H1 (cell line): ENCODE results near the gene PDLIM4. TPM values are rescaled to one million over a fixed set of nuclear protein-coding genes. Genes with fewer than 3 reads are reported as not detected.

ENCODE experiments used
- CTCF ChIA-PET: fragments of 300-600 bp; sonication (Branson Sonifier 250); formaldehyde crosslinking; loops from one replicate; lab custom pipeline; 2021; ENCODE audit not compliant: partially characterized antibody; lab: Charles Lee
- POLR2A ChIA-PET: fragments of 300-600 bp; sonication (Branson Sonifier 250); formaldehyde crosslinking; loops from one replicate; lab custom pipeline; 2021; ENCODE audit warnings: inconsistent platforms; ENCODE audit not compliant: partially characterized antibody; lab: Charles Lee
- DNase-seq, 2 experiments: peaks; one replicate each; pipeline versions ENCODE4 v3.0.0 to v3.0.0-alpha.2; 2010 to 2022; ENCODE audit warnings: low spot score in 2 of 2, low read depth in 1 of 2, mixed read lengths in 1 of 2
- FAIRE-seq: peaks from 2 replicates; lab custom pipeline; 2011; peaks lifted over from hg19 to GRCh38; lab: Jason Lieb, UNC
- H2AFZ ChIP-seq: 2 replicates; pipeline ENCODE4 v1.8.1; 2012; ENCODE audit warnings: low read length, inconsistent platforms
- H2AK5ac ChIP-seq: 2 replicates; pipeline ENCODE4 v1.6.1; 2013; ENCODE audit warnings: low read depth, low read length
- H2BK120ac ChIP-seq: replicated peaks from 2 replicates; pipeline ENCODE3; 2013; ENCODE audit warnings: low read depth, low read length, inconsistent platforms
- H2BK12ac ChIP-seq: 2 replicates; pipeline ENCODE4 v1.6.1; 2013; ENCODE audit warnings: low read depth, low read length
- H2BK15ac ChIP-seq: 2 replicates; pipeline ENCODE4 v1.6.1; 2013; ENCODE audit warnings: low read length
- H2BK20ac ChIP-seq: 2 replicates; pipeline ENCODE4 v1.6.1; 2013; ENCODE audit warnings: low read length
- H2BK5ac ChIP-seq: 2 replicates; pipeline ENCODE4 v1.6.1; 2013; ENCODE audit warnings: low read depth, low read length
- H3K14ac ChIP-seq: 2 replicates; pipeline ENCODE4 v1.6.1; 2013; ENCODE audit warnings: inconsistent platforms; ENCODE audit not compliant: insufficient read length
- H3K18ac ChIP-seq: 2 replicates; pipeline ENCODE4 v1.6.1; 2013; ENCODE audit warnings: low read length; ENCODE audit errors: extremely low read depth
- H3K23ac ChIP-seq: 2 replicates; pipeline ENCODE4 v1.6.1; 2013; ENCODE audit warnings: inconsistent platforms; ENCODE audit not compliant: insufficient read length
- H3K23me2 ChIP-seq: 2 replicates; pipeline ENCODE4 v1.6.1; 2013; ENCODE audit warnings: low read depth, low read length
- H3K27ac ChIP-seq: 2 replicates; pipeline ENCODE4 v1.6.1; 2011; ENCODE audit warnings: low read depth, low read length, inconsistent platforms
- H3K27me3 ChIP-seq, 4 experiments: replicated peaks in 1 of 4; 1 replicate in 1 of 4; 2 replicates in 3 of 4; pipeline versions ENCODE4 v1.6.1 to v1.8.1; 2011 to 2013; ENCODE audit warnings: low read length in 3 of 4, mild to moderate bottlenecking in 3 of 4, inconsistent platforms in 2 of 4, mixed read lengths in 2 of 4, moderate library complexity in 1 of 4; ENCODE audit not compliant: control insufficient read depth in 3 of 4, insufficient read depth in 3 of 4; ENCODE audit errors: extremely low read depth in 1 of 4
- H3K36me3 ChIP-seq, 4 experiments: 2 replicates each; pipeline versions ENCODE4 v1.6.1 to v1.8.1; 2011 to 2013; ENCODE audit warnings: mild to moderate bottlenecking in 4 of 4, low read length in 3 of 4, moderate library complexity in 2 of 4, control low read depth in 1 of 4, inconsistent platforms in 1 of 4; ENCODE audit not compliant: insufficient read depth in 4 of 4, control insufficient read depth in 2 of 4
- H3K4ac ChIP-seq: replicated peaks from 2 replicates; pipeline ENCODE3; 2013; ENCODE audit warnings: low read length, low read depth, mixed read lengths, inconsistent platforms; ENCODE audit not compliant: insufficient read length
- H3K4me1 ChIP-seq, 4 experiments: replicated peaks in 1 of 4; 1 replicate in 1 of 4; 2 replicates in 3 of 4; pipeline versions ENCODE4 v1.6.1 to v1.8.1; 2011 to 2013; ENCODE audit warnings: low read length in 3 of 4, inconsistent platforms in 2 of 4, mixed read lengths in 1 of 4; ENCODE audit not compliant: insufficient read depth in 4 of 4, control insufficient read depth in 3 of 4
- H3K4me2 ChIP-seq, 2 experiments: 2 replicates each; pipeline versions ENCODE4 v1.6.1 to v1.8.1; 2011 to 2013; ENCODE audit warnings: low read depth in 2 of 2, low read length in 2 of 2, control low read depth in 1 of 2, inconsistent platforms in 1 of 2, mild to moderate bottlenecking in 1 of 2; ENCODE audit not compliant: insufficient read depth in 1 of 2
- H3K4me3 ChIP-seq, 4 experiments: fragments of 200-600, 300-600 bp in 1 of 4; sonication (generic), shearing (Covaris generic), sonication (Bioruptor Twin) in 1 of 4; 2 replicates each; pipeline versions ENCODE4 v1.5.1 to v1.8.1; 2011 to 2016; ENCODE audit warnings: low read length in 4 of 4, low read depth in 3 of 4, control low read depth in 2 of 4, inconsistent platforms in 2 of 4, mild to moderate bottlenecking in 2 of 4, mixed read lengths in 1 of 4, moderate library complexity in 1 of 4; ENCODE audit not compliant: insufficient read depth in 2 of 4; ENCODE audit errors: extremely low read depth in 1 of 4
- H3K56ac ChIP-seq: replicated peaks from 2 replicates; pipeline ENCODE3; 2013; ENCODE audit warnings: low read depth, mild to moderate bottlenecking, mixed read lengths, low read length, inconsistent platforms; ENCODE audit not compliant: insufficient read length
- H3K79me1 ChIP-seq: 2 replicates; pipeline ENCODE4 v1.6.1; 2013; ENCODE audit warnings: low read depth, low read length, control low read depth
- H3K79me2 ChIP-seq, 2 experiments: 2 replicates each; pipeline versions ENCODE4 v1.6.1 to v1.8.1; 2012 to 2013; ENCODE audit warnings: low read length in 2 of 2, mild to moderate bottlenecking in 2 of 2, inconsistent platforms in 1 of 2; ENCODE audit not compliant: insufficient read depth in 2 of 2, control insufficient read depth in 1 of 2
- H3K9ac ChIP-seq, 4 experiments: replicated peaks in 1 of 4; 1 replicate in 1 of 4; 2 replicates in 3 of 4; pipeline versions ENCODE4 v1.6.1 to v1.8.1; 2011 to 2013; ENCODE audit warnings: low read depth in 3 of 4, low read length in 3 of 4, control low read depth in 2 of 4, mild to moderate bottlenecking in 2 of 4, moderate library complexity in 2 of 4, inconsistent platforms in 1 of 4; ENCODE audit errors: extremely low read depth in 1 of 4
- H3K9me3 ChIP-seq, 2 experiments: 2 replicates each; pipeline versions ENCODE4 v1.6.1 to v1.8.1; 2012 to 2013; ENCODE audit warnings: mild to moderate bottlenecking in 2 of 2, moderate library complexity in 2 of 2, control low read depth in 1 of 2, inconsistent platforms in 1 of 2, low read depth in 1 of 2, low read length in 1 of 2, mixed read lengths in 1 of 2; ENCODE audit not compliant: insufficient read depth in 2 of 2
- H4K20me1 ChIP-seq, 2 experiments: replicated peaks in 1 of 2; 2 replicates each; pipeline versions ENCODE3 to v1.8.1; 2011 to 2013; ENCODE audit warnings: inconsistent platforms in 2 of 2, low read length in 2 of 2, mild to moderate bottlenecking in 1 of 2; ENCODE audit not compliant: insufficient read depth in 2 of 2, control insufficient read depth in 1 of 2
- H4K5ac ChIP-seq: 2 replicates; pipeline ENCODE4 v1.6.1; 2013; ENCODE audit warnings: low read length, low read depth, mixed read lengths, inconsistent platforms; ENCODE audit not compliant: insufficient read length
- H4K8ac ChIP-seq: 2 replicates; pipeline ENCODE4 v1.8.0; 2013; ENCODE audit warnings: mild to moderate bottlenecking, moderate library complexity, low read length, inconsistent platforms; ENCODE audit not compliant: insufficient read depth; ENCODE audit errors: extremely low read depth
- H4K91ac ChIP-seq: replicated peaks from 2 replicates; pipeline ENCODE3; 2013; ENCODE audit warnings: low read length, mixed read lengths, inconsistent platforms; ENCODE audit not compliant: insufficient read length
- EGR1 ChIP-seq: IDR thresholded peaks from 2 replicates; pipeline ENCODE4 v1.6.1; 2011; ENCODE audit warnings: low read depth, low read length, borderline replicate concordance
- EZH2 ChIP-seq: fragments of 200-600 bp; sonication (generic); IDR thresholded peaks from 2 replicates; pipeline ENCODE4 v1.7.1; 2012; ENCODE audit warnings: low read depth, mild to moderate bottlenecking, moderate library complexity, low read length, inconsistent platforms; ENCODE audit not compliant: severe bottlenecking
- POLR2AphosphoS5 ChIP-seq: IDR thresholded peaks from 2 replicates; pipeline ENCODE4 v1.6.1; 2011; ENCODE audit warnings: low read depth, low read length
- RAD21 ChIP-seq, 2 experiments: IDR thresholded peaks in 1 of 2; conservative IDR thresholded peaks in 1 of 2; 2 replicates each; pipeline ENCODE4 v1.6.1; 2011; ENCODE audit warnings: low read depth in 2 of 2, low read length in 2 of 2, improper control_type of control experiment in 1 of 2, inconsistent platforms in 1 of 2, mild to moderate bottlenecking in 1 of 2, moderate library complexity in 1 of 2
- RFX5 ChIP-seq: IDR thresholded peaks from 2 replicates; pipeline ENCODE4 v1.6.1; 2011; ENCODE audit warnings: low read depth, low read length, improper control_type of control experiment, borderline replicate concordance
- TAF1 ChIP-seq: IDR thresholded peaks from 2 replicates; pipeline ENCODE4 v1.6.1; 2011; ENCODE audit warnings: mild to moderate bottlenecking, low read depth, low read length
- TEAD4 ChIP-seq: IDR thresholded peaks from 2 replicates; pipeline ENCODE4 v1.6.1; 2012; ENCODE audit warnings: low read depth, low read length, inconsistent platforms, mixed read lengths
- WGBS, 2 experiments: shearing (Covaris generic) in 1 of 2; methylation state at CpG; one replicate each; pipeline versions ENCODE4 v1.1.6 to v1.1.7; 2013 to 2015; ENCODE audit warnings: low lambda C conversion rate in 2 of 2, mixed read lengths in 2 of 2, inconsistent platforms in 1 of 2, low coverage in 1 of 2, missing lambda C conversion rate in 1 of 2; ENCODE audit not compliant: insufficient replicate concordance in 2 of 2, insufficient coverage in 1 of 2, insufficient read length in 1 of 2; ENCODE audit errors: extremely low coverage in 1 of 2, missing lambda C conversion rate in 1 of 2; 5-methylcytosine and 5-hydroxymethylcytosine counted together
- polyA plus RNA-seq, 7 experiments: library from polyadenylated mRNA; depleted of rRNA in 3 of 7; stranded (reverse) in 5 of 7; unstranded in 2 of 7; fragments of >200 nt in 5 of 7; fragments of 200-250 nt in 2 of 7; gene quantifications; 1 replicate in 5 of 7; 2 replicates in 1 of 7; 4 replicates in 1 of 7; pipeline versions ENCODE4 v1.2.1 to v1.2.3, GENCODE V29; 2011 to 2013; ENCODE audit warnings: missing spikeins in 2 of 7, mixed read lengths in 2 of 7
- total RNA-seq: library from RNA; stranded (reverse); fragmentation: NEBNext Ultra II Directional; extraction: Animal tissue kit (Norgen Biotek cat#: 25700); gene quantifications from 2 replicates; pipeline ENCODE4 v1.2.1, GENCODE V29; 2021

Gene PDLIM4
- total and polyA plus RNA-seq, 2 of the 8 experiments (the other 6 are each of a cell fraction or from before 2014, with no cell fraction given), result 10.7 to 29.1 TPM

- FAIRE-seq (no peak), DNase-seq (no peak)
- Histone ChIP-seq H3K23ac (no peak overlapping the region), H2BK5ac (no peak overlapping the region), H2AFZ (no peak overlapping the region), H3K4me3 (no peak overlapping the region), H3K14ac (no peak overlapping the region), H3K79me2 (no peaks in the 10 kb centered on the region), H2BK15ac (no peak overlapping the region), H4K5ac (no peak overlapping the region), H4K8ac (no peak overlapping the region), H3K4me1 (no peaks in the 10 kb centered on the region; a peak in 1 of 7 replicates), H3K4me2 (no peak overlapping the region), H3K27me3 (peaks cover 0 to 12% (median 4%) of the 10 kb centered on the region in 4 experiments; a peak in 4 of 7 replicates), H4K91ac (no peak overlapping the region), H4K20me1 (no peaks in the 10 kb centered on the region), H3K56ac (no peak overlapping the region), H3K79me1 (no peaks in the 10 kb centered on the region), H3K23me2 (no peaks in the 10 kb centered on the region; the same call in 1 of the 2 replicates), H3K9me3 (no peaks in the 10 kb centered on the region), H3K27ac (no peak overlapping the region), H2BK120ac (no peak overlapping the region), H2BK12ac (no peak overlapping the region), H3K4ac (no peak overlapping the region), H3K18ac (no peak overlapping the region), H3K36me3 (no peaks in the 10 kb centered on the region), H3K9ac (no peak overlapping the region), H2BK20ac (no peak overlapping the region), H2AK5ac (no peak overlapping the region)
- WGBS, 2 experiments, result 82% methylated on average over 3 of the region's 3 CpGs; no CpG with 5 or more reads in 1 of the 2 experiments
- POLR2A ChIA-PET, result no interaction called here
- TF ChIP-seq RFX5 (no peak), TEAD4 (no peak), POLR2AphosphoS5 (no peak), TAF1 (no peak), EZH2 (no peak), RAD21 (IDR thresholded peaks at IDR 0.05 in 1 of 2, conservative IDR thresholded peaks at IDR 0.05 in 1 of 2; ENCODE audit: low read depth in 2 of 2, low read length in 2 of 2) (no peak), EGR1 (no peak)
- CTCF ChIA-PET, result interaction anchor here (0.5 kb wide), 1 partner anchor 790 kb away, joined by 3 read pairs; no protein-coding TSS in a partner anchor
Measured at GRCh38 chr5:132232465-132232864, 25.0 kb upstream of the PDLIM4 start.
